ENCODE results near the gene APMAP.

APMAP gene

GRCh38 chr20:24992487-24993205, at the start of gene APMAP:
TSS of gene APMAP (minus strand) at chr20:24992751. CDS start at chr20:24992688, 63 bp downstream.
- peak; percentile 94 for DNase-seq (ENCODE audit: insufficient read length, low spot score)
- peak; percentile 90 for FAIRE-seq

GRCh38 chr20:25041813-25042530, 49.4 kb upstream of the APMAP start:
- DNase-seq (ENCODE audit: insufficient read length, low spot score), result no peak
- FAIRE-seq, result no peak

- DNase-seq (ENCODE audit: insufficient read length, low spot score) (no peak), FAIRE-seq (no peak)
Observed at GRCh38 chr20:25040438-25040831, 47.9 kb upstream of the APMAP start.

- DNase-seq (ENCODE audit: insufficient read length, low spot score), result no peak
- FAIRE-seq, result no peak
Observed at GRCh38 chr20:25039697-25040437, 47.3 kb upstream of the APMAP start.

- FAIRE-seq (no peak), DNase-seq (ENCODE audit: insufficient read length, low spot score) (no peak)
Observed at GRCh38 chr20:25038591-25039015, 46.1 kb upstream of the APMAP start.

- no peak for FAIRE-seq
- no peak for DNase-seq (ENCODE audit: insufficient read length, low spot score)
Observed at GRCh38 chr20:25038103-25038410, 45.5 kb upstream of the APMAP start.

GRCh38 chr20:25037288-25038102, 44.9 kb upstream of the APMAP start:
- no peak for FAIRE-seq
- DNase-seq (ENCODE audit: insufficient read length, low spot score), result no peak

GRCh38 chr20:25036331-25036936, 43.9 kb upstream of the APMAP start:
- no peak for FAIRE-seq
- DNase-seq (ENCODE audit: insufficient read length, low spot score), result no peak

- DNase-seq (ENCODE audit: insufficient read length, low spot score) (no peak), FAIRE-seq (no peak)
Observed at GRCh38 chr20:25035921-25036320, 43.4 kb upstream of the APMAP start.

GRCh38 chr20:25033924-25034300, 41.4 kb upstream of the APMAP start:
- DNase-seq (ENCODE audit: insufficient read length, low spot score), result no peak
- no peak for FAIRE-seq

- DNase-seq (ENCODE audit: insufficient read length, low spot score) (no peak), FAIRE-seq (no peak)
Observed at GRCh38 chr20:25033265-25033923, 40.8 kb upstream of the APMAP start.

- FAIRE-seq (no peak), DNase-seq (ENCODE audit: insufficient read length, low spot score) (no peak)
Observed at GRCh38 chr20:25032478-25033264, 40.1 kb upstream of the APMAP start.

GRCh38 chr20:25032065-25032477, 39.5 kb upstream of the APMAP start:
- FAIRE-seq, result no peak

GRCh38 chr20:25031241-25031640, 38.7 kb upstream of the APMAP start:
- FAIRE-seq (no peak), DNase-seq (ENCODE audit: insufficient read length, low spot score) (no peak)

More at GRCh38 chr20:25032065-25032477, 39.5 kb upstream of the APMAP start:
- DNase-seq (ENCODE audit: insufficient read length, low spot score), result no peak

GRCh38 chr20:25030649-25031207, 38.2 kb upstream of the APMAP start:
- no peak for DNase-seq (ENCODE audit: insufficient read length, low spot score)
- FAIRE-seq, result no peak

GRCh38 chr20:25030007-25030648, 37.6 kb upstream of the APMAP start:
- no peak for DNase-seq (ENCODE audit: insufficient read length, low spot score)
- peak; percentile 13 for FAIRE-seq

GRCh38 chr20:25025986-25026605, 33.5 kb upstream of the APMAP start:
- no peak for DNase-seq (ENCODE audit: insufficient read length, low spot score)
- FAIRE-seq, result no peak

Measured in HTR-8/SVneo (cell line).